Spleen (tissue), 11 donors: ENCODE measurements around the gene RBM38. TPM values are rescaled to one million over a fixed set of nuclear protein-coding genes. Genes with fewer than 3 reads are reported as not detected.

Source experiments
- DNase-seq: peaks from one replicate; pipeline ENCODE4 v3.0.0-alpha.2; 2020
- H3K27ac ChIP-seq, 8 donors: fragments of 200-600 bp; sonication (generic) in 7 of 8; 1 replicate in 4 of 8; 2 replicates in 4 of 8; pipeline versions ENCODE4 v1.5.0 to v1.8.0; 2016 to 2021; ENCODE audit warnings: inconsistent platforms in 4 of 8, mild to moderate bottlenecking in 4 of 8, moderate library complexity in 1 of 8
- H3K27me3 ChIP-seq, 7 donors: fragments of 200-600 bp; sonication (generic) in 6 of 7; replicated peaks in 1 of 7; 1 replicate in 4 of 7; 2 replicates in 3 of 7; pipeline versions ENCODE4 v1.5.0 to v1.8.0; 2016 to 2021; ENCODE audit warnings: inconsistent platforms in 3 of 7, mild to moderate bottlenecking in 1 of 7
- H3K36me3 ChIP-seq, 6 donors: fragments of 200-600 bp; sonication (generic) in 5 of 6; 1 replicate in 4 of 6; 2 replicates in 2 of 6; pipeline versions ENCODE4 v1.5.0 to v1.8.0; 2016 to 2021; ENCODE audit warnings: inconsistent platforms in 2 of 6
- H3K4me1 ChIP-seq, 6 donors: fragments of 200-600 bp; sonication (generic) in 5 of 6; 1 replicate in 3 of 6; 2 replicates in 3 of 6; pipeline versions ENCODE4 v1.5.0 to v1.8.0; 2016 to 2021; ENCODE audit warnings: inconsistent platforms in 3 of 6
- H3K4me3 ChIP-seq, 8 donors: fragments of 200-600 bp; sonication (generic) in 7 of 8; 1 replicate in 4 of 8; 2 replicates in 4 of 8; pipeline versions ENCODE4 v1.5.0 to v1.8.0; 2016 to 2021; ENCODE audit warnings: inconsistent platforms in 4 of 8, mild to moderate bottlenecking in 4 of 8, moderate library complexity in 2 of 8
- H3K9me3 ChIP-seq, 8 donors: fragments of 200-600 bp; sonication (generic) in 7 of 8; 1 replicate in 4 of 8; 2 replicates in 4 of 8; pipeline versions ENCODE4 v1.5.0 to v1.8.0; 2016 to 2021; ENCODE audit warnings: inconsistent platforms in 4 of 8
- POLR2A ChIP-seq, 3 donors: fragments of 450-650 bp; IDR thresholded peaks; one replicate each; pipeline ENCODE4 v1.5.1; 2017; ENCODE audit warnings: antibody characterized with exemption in 3 of 3, mild to moderate bottlenecking in 1 of 3
- POLR2AphosphoS5 ChIP-seq, 3 donors: sonication (generic); formaldehyde crosslinking; IDR thresholded peaks; one replicate each; pipeline ENCODE4 v1.5.1; 2017; ENCODE audit warnings: antibody characterized with exemption in 3 of 3
- WGBS, 5 donors: extraction: QIAGEN DNeasy Blood & Tissue Kit in 3 of 5; methylation state at CpG; one replicate each; pipeline versions ENCODE4 v1.1.5 to v1.1.7; 2013 to 2018; 5-methylcytosine and 5-hydroxymethylcytosine counted together
- intact Hi-C: fragments of 100-400 bp; cut with DNase I; formaldehyde crosslinking; loops from one replicate; pipeline ENCODE4 v1.15.0; 2023; ENCODE audit warnings: low total_unique reads
- polyA plus RNA-seq, 3 donors: library from polyadenylated mRNA; stranded (reverse); fragments of 200-250 nt; gene quantifications; one replicate each; pipeline ENCODE4 v1.2.1, GENCODE V29; 2013
- total RNA-seq, 7 donors: library from RNA; depleted of rRNA in 3 of 7; stranded (reverse); fragments of >200 nt in 3 of 7; fragmentation: NEBNext Ultra II Directional in 4 of 7; extraction: Animal tissue kit (Norgen Biotek cat#: 25700) in 4 of 7; gene quantifications; one replicate each; pipeline versions ENCODE4 v1.1.0 to v1.2.1, GENCODE V29; 2016 to 2021
- TF ChIP-seq, protein P1 (sequence below), 11 experiments: fragments of 200-600 bp in 7 of 11; fragments of 450-650 bp in 4 of 11; sonication (generic) in 4 of 11; IDR thresholded peaks in 8 of 11; conservative IDR thresholded peaks in 3 of 11; 1 replicate in 7 of 11; 2 replicates in 4 of 11; pipeline versions ENCODE4 v1.4.0 to v1.8.0; 2016 to 2021; ENCODE audit warnings: antibody characterized with exemption in 11 of 11, inconsistent platforms in 4 of 11, mild to moderate bottlenecking in 1 of 11
- donor health status: healthy with polysubstance abuse.
- donor health status: DM: no; HTN: no; CAD: no; lungs with moderate emphysema.
- donor health status: DM: no; HTN: no; CAD: no.
- donor health status: Bipolar disorder and iron deficiency.
- donor health status: healthy.
- donor health status: DM: no; HTN: no; CAD: no.
- donor health status: DM: yes; HTN: yes; CAD: no.

Gene RBM38
- total and polyA plus RNA-seq, 10 donors, result 48.6 to 120 (median 65.8) TPM

DNA sequence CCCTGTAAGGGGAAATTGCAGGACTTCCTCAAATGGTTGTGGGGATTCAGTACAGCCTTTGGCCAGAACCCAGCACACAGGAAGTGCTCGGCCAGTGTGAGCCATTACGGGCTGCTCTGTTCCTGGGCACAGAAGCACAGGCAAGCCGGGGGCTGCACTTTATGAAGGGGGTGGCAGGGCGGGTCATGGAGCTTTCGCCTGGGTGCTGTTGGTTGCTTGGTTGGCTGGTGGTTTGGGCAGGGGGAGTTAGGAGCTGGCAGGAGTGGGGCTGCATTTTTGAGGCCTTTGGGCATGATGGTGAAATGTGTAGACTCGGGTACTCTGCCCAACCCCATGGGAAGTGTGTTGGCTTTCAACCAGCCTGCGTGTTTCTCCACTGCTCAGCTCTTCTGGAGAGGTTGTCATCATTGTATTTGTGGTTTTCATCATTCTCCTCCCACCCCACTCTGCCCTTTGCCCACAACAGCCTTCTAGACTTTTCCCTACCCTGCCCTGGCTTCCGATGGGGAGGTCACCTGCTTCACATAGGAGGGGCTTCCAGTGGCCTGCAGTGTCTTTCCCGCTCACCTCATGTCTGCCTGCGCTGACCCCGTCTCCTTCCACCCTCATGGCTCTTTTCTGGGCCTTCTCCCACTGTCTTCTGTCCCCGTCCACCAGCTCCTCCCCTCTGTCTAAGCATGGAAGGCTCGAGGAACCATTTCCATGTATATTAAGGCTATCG is 16.1 kb upstream of the RBM38 start:
- WGBS, 5 donors, result 50 to 75% (median 70%) methylated on average over 14 of the region's 14 CpGs
- Histone ChIP-seq H3K4me1 (peaks cover 3 to 54% (median 28%) of the 10 kb centered on the region in 6 donors), H3K27me3 (no peaks in the 10 kb centered on the region), H3K36me3 (peaks cover 0 to 97% (median 35%) of the 10 kb centered on the region in 6 donors), H3K27ac (peak overlapping the region in 7 of 8 donors; percentile 52 to 91 (median 82)), H3K9me3 (no peaks in the 10 kb centered on the region), H3K4me3 (peak overlapping the region in 5 of 8 donors; percentile 7 to 53 (median 24))
- TF ChIP-seq POLR2AphosphoS5 (IDR thresholded peaks at IDR 0.05) (peak; percentile 70 to 80 (median 76)), POLR2A (IDR thresholded peaks at IDR 0.05) (no peak)
- TF ChIP-seq, protein P1, sequence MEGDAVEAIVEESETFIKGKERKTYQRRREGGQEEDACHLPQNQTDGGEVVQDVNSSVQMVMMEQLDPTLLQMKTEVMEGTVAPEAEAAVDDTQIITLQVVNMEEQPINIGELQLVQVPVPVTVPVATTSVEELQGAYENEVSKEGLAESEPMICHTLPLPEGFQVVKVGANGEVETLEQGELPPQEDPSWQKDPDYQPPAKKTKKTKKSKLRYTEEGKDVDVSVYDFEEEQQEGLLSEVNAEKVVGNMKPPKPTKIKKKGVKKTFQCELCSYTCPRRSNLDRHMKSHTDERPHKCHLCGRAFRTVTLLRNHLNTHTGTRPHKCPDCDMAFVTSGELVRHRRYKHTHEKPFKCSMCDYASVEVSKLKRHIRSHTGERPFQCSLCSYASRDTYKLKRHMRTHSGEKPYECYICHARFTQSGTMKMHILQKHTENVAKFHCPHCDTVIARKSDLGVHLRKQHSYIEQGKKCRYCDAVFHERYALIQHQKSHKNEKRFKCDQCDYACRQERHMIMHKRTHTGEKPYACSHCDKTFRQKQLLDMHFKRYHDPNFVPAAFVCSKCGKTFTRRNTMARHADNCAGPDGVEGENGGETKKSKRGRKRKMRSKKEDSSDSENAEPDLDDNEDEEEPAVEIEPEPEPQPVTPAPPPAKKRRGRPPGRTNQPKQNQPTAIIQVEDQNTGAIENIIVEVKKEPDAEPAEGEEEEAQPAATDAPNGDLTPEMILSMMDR (IDR thresholded peaks at IDR 0.05 in 8 of 11, conservative IDR thresholded peaks at IDR 0.05 in 3 of 11), result peak in 1 of 11 experiments; percentile 27
- intact Hi-C loops, result no loop called here
- DNase-seq, result peak; percentile 90

DNA sequence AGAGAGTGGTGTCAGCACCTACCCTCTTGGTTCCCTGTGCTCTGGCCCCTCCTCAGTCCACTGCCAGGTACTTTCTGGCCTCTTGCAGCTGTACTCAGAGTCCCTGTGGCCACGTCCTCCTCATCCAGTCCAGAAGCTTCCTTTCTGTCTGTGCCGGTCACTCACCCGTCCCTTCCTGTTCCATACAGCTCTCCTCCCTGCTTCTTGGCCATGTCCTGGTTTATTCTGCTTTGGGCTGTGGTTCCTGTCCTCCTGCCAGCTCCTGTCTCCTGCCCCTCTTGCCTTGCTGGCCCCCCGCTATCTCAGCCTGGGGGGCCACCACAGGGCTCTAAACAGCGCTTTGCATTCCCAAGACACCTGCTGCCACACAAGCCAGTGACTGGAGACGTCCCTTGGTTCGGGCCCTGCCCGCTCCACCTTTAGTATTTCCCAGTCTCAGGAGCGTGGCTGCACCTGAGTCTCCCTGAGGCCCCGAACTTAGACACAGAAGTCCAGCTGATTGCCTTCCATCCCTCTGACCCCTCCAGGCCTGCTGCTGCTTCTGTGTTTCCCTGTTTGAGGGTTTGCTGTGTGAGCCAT is 15.5 kb upstream of the RBM38 start:
- WGBS, 5 donors, result 76 to 88% (median 82%) methylated on average over 10 of the region's 10 CpGs
- Histone ChIP-seq H3K27ac (peak overlapping the region in 7 of 8 donors; percentile 52 to 91 (median 82)), H3K4me1 (peaks cover 3 to 54% (median 28%) of the 10 kb centered on the region in 6 donors), H3K36me3 (peaks cover 0 to 97% (median 38%) of the 10 kb centered on the region in 6 donors), H3K4me3 (peak overlapping the region in 5 of 8 donors; percentile 7 to 53 (median 24)), H3K27me3 (no peaks in the 10 kb centered on the region), H3K9me3 (no peaks in the 10 kb centered on the region)
- no peak for DNase-seq
- intact Hi-C loops, result no loop called here
- TF ChIP-seq POLR2AphosphoS5 (IDR thresholded peaks at IDR 0.05), result peak in 1 of 3 donors; percentile 13
- TF ChIP-seq POLR2A (IDR thresholded peaks at IDR 0.05), result no peak
- TF ChIP-seq, protein P1 (IDR thresholded peaks at IDR 0.05 in 8 of 11, conservative IDR thresholded peaks at IDR 0.05 in 3 of 11), result no peak

DNA sequence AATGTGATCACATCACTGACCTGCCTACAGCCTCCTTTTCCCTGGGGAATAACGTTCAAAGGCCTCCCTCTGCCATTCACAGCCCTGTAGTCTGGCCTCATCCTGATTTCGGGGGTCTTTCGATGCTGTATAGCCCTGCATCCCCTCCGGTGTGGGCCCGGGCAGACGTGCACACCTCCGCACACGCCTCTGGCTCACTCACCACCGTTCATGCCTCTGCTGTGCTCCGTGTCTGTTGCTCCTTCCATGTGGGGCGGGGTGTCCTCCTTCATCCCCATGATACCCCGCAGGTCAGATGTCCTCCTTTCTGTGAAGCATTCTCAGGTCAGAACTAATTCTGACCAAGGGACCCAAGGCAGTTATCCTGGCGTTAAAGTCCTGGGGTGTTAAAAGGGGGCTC is 13.8 kb upstream of the RBM38 start:
- intact Hi-C loops, result no loop called here
- no peak for DNase-seq

More for the DNA sequence above, 13.8 kb upstream of the RBM38 start:
- Histone ChIP-seq H3K27me3 (no peaks in the 10 kb centered on the region), H3K9me3 (no peaks in the 10 kb centered on the region), H3K27ac (no peak overlapping the region), H3K36me3 (peaks cover 0 to 83% (median 37%) of the 10 kb centered on the region in 6 donors), H3K4me1 (peaks cover 6 to 61% (median 30%) of the 10 kb centered on the region in 6 donors), H3K4me3 (no peak overlapping the region)
- TF ChIP-seq POLR2A (IDR thresholded peaks at IDR 0.05), result no peak
- TF ChIP-seq POLR2AphosphoS5 (IDR thresholded peaks at IDR 0.05), result no peak
- TF ChIP-seq, protein P1 (IDR thresholded peaks at IDR 0.05 in 8 of 11, conservative IDR thresholded peaks at IDR 0.05 in 3 of 11), result no peak
- WGBS, 5 donors, result 81 to 91% (median 89%) methylated on average over 13 of the region's 13 CpGs
